D341Med (cell line): ENCODE results near the gene ARPC1B.
"Not testable (repeated sequence)": the region's sequence is repeated elsewhere in the genome, so short reads cannot be mapped to it uniquely, and the experiment has no call there.

Experiments
- DNase-seq: peaks from one replicate; pipeline ENCODE4 v3.0.0; 2012; ENCODE audit warnings: low spot score

ARPC1B gene

DNA sequence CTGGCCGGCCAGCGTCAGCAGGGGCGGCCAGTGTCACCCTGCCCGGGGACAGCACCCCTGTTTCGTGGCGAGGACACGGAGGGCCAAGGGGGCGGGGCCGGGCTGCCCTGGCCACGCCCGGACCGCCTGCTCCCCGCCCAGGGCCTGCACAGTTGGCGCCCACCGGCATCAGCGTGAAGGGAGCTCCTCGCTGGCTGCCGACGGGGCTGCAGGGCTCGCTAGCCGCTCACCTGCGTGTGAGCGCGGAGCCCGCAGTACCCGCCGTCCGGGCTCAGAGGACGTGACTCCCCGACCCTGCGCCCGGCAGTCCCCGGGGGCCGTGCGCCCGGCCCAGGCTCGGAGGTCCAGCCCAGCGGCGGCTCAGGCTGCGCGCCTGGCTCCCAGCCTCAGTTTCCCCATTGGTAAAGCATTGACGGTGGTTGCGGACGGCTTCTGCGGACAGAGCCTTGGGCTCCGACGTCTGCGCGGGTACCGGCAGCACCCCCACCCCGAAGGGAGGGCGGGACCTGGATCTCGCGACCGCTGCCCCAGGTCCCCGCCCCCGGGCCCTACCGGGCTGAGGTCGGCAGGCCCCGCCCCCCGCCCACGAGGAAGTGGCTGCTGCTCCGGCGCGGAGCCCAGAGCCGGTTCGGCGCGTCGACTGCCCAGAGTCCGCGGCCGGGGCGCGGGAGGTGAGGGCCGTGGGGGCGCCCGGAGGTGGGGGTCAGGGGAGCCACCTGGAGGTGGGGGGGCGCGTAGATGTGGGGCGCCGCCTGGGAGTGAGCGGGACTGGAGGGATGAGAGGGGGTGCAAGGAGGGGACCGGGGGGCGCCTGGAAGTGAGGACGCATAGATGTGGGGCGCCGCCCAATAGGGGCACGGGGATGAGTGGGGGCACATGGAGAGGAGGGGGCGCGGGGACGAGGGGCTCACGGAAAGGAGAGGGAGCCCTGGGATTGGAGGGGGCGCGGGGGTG, at the start of gene ARPC1B:
TSS of gene ARPC1B (plus strand) at position 620 of the 954 bp plus-strand sequence. CDS start 10,985 bp downstream, outside the sequence.
- peak; percentile 88 for DNase-seq

DNA sequence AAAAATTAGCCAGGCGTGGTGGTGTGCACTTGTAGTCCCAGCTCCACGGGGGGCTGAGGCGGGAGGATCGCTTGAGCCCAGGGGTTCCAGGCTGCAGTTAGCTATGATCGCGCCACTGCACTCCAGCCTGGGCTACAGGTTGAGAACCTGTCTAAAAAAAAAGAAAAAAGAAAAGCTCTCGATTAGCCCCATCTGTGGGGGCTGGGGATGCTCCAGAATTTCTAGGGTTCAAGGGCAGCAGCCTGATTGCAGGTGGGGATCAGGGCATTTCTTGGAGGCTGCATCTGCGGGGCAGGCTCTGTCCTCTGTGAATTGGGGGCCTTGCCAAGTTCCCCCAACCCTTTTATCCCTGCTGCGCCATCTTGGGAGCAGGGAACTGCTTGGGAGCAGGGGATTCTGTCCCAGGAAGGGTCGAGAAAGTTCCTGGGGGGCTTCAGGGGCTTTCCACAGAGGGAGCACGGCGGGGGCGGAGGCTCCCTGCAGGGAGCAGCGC, 49.5 kb upstream of the ARPC1B start:
- DNase-seq = peak; percentile 45

DNA sequence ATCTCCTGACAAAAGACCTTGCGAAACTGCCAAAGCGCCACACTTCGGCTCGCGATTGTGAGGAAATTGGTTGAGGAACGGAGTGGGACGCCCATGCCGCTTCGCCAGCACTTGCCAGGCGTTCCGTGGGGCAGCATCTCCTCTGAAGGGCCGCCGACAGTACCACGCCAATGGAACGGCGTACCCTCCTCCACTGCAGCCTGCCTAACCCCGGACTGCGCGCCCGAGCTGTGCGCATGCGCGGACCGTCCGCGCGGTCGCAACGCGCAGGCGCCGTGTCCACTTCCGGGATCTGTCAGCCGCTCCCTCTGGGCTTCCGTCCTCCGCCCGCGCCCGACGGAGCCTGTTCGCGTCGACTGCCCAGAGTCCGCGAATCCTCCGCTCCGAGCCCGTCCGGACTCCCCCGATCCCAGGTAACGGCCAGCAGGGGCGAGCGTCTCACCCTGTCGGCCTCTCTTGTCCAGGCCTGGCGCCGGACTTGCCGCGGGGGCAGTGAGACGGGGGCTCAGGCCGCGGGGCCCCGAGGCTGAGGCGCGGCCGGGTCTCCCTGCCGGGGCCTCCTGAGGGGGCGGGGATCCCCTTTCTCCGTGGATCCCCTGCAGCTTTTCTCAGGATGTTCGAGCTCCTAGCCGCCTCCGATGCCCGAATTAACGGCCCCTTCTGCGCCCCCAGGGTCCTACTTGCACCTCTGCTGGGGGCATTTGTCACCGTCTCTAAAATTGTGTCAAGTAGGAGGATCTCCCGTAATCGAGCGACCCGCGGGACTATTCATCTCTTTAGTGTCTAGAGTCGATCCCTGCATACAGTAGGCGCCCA, 48.7 kb upstream of the ARPC1B start, which contains the start of gene ARPC1A:
TSS of gene ARPC1A (plus strand) at position 307 of the 816 bp plus-strand sequence. CDS start 7,456 bp downstream, outside the sequence.
- DNase-seq = peak; percentile 99

DNA sequence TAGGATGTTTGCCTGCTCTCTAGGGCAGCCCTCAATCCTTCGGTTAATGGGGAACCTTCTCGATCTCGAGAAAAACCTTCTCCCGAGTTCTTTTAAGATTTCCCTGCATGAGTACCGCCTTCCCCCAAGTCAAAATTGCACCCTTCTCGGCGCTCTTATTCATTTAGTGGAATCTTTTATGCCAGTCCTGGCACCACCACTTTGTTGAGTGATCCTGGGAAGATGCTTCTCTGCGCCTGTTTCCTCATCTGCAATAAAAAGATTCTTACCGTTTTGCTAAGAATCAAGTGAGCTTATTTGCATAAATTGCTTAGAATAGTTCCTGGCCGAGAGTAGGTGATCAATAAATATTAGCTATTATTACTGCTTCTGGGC, 48.1 kb upstream of the ARPC1B start:
- peak; percentile 18 for DNase-seq

DNA sequence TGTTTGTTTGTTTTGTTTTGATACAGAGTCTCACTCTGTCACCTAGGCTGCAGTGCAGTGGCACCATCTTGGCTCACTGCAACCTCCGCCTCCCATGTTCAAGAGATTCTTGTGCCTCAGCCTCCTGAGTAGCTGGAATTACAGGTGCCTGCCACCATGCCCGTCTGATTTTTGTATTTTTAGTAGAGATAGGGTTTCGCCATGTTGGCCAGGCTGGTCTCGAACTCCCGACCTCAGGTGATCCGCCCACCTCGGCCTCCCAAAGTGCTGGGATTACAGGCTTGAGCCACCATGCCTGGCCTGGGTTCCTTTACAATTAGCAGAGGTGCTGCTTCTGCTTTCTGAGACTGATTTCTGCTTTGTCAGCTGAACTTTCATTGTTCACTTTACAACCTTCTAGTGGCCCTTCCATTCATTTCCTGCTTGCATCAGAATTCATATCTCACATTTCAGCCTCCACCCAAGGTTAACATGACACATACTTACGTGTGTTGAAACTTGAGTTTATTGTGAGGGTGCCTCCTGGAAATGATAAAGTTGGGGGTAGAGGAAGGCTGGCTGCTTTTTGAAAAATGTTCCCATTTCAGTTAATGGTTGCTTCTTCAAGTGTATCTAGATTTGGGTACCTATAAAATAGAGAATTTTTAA, 44.1 kb upstream of the ARPC1B start:
- not testable (repeated sequence) for DNase-seq

DNA sequence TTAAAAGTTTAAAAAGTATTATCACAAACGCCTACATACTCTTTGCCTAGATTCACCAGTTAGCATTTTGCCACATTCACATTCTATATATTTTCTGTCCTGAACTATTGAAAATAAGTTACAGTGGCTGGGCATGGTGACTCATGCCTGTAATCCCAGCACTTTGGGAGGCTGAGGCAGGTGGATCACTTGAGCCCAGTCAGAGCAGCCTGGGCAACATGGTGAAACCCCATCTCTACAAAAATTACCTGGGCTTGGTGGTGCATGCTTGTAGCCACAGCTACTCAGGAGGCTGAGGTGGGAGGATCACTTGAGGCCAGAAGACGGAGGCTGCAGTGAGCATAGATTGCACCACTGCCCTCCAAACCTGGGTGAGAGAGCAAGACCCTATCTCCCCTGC, 43.5 kb upstream of the ARPC1B start:
- DNase-seq = no peak

DNA sequence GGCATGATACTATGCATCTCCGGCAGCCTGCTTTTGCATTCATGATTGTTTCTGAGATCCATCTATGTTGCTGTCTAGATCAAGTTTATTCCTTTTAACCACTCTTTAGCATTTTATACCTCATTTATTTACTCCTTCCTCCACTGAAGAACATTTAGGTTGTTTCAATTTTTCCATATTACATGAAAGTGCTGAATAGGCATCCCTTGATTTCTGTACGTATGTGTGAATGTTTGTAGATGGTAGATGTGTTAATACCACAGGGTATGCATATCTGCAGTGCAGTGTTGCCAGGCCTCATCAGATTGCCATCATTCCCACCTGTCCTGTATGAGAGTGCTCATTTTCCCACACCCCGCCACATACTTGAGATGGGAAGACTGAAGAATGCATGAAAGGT, 34.9 kb upstream of the ARPC1B start:
- no peak for DNase-seq

DNA sequence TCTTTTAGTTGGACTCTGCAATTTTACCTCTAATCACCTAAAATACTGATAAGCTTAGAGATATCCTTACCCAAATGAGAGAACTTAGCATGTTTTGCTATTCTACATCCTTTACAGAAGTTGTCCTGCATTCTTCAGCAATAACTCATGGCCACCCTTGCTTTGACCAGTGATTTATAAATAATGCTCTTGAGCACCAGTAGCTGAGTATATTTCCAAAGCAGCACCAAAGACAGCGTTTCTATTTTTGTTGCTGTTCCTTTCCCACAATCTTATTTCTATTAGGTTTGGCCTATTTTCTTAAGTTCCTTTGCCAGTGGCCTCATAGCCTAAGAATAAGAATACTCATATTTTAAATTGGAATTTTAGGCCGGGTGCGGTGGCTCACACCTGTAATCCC, 33.9 kb upstream of the ARPC1B start:
- no peak for DNase-seq

DNA sequence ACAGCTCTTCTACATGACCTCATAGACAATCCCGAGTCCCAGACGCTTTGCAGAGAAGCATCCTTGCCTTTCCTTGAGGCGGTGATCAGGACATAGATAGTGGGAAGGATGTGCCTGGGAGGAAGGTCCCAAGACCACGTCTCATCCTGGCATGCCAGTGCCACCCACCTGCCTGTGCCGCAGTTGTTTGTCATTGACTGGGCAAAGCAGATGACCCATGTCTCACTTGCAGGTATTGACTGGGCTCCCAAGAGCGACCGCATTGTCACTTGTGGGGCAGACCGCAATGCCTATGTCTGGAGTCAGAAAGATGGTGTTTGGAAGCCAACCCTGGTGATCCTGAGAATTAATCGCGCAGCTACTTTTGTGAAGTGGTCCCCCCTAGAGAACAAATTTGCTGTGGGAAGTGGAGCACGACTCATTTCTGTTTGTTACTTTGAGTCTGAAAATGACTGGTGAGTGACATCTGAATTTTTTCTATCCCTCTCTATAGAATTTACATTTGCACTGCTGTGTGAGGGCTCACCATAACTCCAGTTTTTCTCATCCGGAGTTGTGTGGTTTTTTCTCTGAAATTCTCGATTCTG, 30.4 kb upstream of the ARPC1B start:
- DNase-seq = no peak

DNA sequence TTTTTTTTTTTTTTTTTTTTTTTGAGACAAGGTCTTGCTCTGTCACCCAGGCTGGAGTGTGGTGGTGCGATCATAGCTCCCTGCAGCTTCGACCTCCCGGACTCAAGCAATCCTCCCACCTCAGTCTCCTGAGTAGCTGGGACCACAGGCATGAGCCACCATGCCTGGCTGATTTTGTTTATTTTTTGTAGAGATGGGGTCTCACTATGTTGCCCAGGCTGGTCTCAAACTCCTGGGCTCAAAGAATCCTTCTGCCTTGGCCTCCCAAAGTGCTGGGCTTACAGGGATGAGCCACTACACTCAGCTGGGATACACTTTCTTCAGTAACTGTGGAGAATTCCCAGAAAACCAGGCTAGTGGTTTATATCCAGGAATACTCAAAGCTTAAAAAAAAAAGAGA, 23.9 kb upstream of the ARPC1B start:
- DNase-seq = not testable (repeated sequence)

DNA sequence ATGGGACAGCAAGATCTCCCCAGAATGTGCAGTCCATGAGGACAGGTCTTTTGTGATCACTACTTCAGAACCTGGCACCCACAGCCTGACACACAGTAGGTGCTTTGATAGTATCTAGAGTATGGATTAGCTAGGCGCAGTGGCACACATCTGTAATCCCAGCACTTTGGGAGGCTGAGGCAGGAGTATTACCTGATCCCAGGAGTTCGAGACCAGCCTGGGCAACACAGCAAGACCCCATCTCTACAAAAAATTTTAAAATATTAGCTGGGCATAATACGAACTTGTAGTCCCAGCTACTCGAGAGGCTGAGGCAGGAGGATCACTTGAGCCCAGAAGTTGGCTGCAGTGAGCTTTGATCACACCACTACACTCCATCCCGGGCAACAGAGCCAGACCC, 22.3 kb upstream of the ARPC1B start:
- no peak for DNase-seq

DNA sequence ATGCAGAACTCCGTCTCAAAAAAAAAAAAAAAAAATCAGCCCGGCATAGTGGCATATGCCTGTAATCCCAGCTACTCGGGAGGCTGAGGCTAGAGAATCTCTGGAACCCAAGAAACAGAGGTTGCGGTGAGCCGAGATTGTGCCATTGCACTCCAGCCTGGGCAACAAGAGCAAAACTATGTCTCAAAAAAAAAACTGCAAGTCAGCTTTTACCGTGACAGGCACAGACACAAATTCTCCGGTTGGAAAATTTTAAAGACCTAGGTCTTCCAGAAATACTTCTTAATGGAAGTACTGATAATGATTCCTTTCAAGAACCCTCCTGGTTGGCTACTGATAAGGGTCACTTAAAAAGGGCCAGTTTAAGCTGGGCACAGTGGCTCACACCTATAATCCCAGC, 19.4 kb upstream of the ARPC1B start:
- no peak for DNase-seq

DNA sequence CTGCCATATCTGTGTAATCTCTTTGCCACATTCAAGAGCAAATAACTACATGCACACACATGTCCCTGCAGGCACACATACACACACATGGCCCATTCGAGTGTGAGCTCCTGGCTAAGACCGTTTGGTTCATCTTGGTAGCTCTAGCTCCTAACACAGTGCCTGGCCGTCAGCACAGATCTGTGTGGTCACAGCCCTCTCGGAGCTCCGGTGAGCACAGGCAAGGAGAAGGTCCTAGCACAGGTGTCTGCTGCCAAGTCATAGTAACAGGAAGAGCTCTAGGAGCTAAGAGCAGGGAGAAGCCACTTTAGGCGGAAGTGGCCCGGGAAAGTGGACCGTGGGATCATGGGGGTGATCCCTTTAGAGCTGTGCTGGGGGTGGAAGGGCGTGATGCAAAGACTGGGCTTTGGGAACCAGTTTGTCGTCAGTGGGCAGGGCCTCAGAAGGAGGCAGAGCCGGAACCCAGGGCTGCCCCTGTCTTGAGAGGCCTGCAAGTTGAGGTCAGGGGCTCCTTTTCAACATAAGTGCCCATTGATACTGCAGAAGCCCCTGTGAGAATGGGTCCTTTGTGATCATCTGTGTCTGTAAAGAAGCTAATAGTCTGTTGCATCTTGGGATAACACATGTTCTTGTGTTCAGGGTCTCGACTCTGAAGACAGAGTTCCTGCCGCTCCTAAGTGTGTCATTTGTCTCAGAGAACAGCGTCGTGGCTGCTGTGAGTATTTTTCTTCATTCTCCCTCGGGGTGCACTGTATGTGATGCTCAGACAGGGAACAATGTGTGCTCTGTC, 16.6 kb upstream of the ARPC1B start:
- DNase-seq = no peak

DNA sequence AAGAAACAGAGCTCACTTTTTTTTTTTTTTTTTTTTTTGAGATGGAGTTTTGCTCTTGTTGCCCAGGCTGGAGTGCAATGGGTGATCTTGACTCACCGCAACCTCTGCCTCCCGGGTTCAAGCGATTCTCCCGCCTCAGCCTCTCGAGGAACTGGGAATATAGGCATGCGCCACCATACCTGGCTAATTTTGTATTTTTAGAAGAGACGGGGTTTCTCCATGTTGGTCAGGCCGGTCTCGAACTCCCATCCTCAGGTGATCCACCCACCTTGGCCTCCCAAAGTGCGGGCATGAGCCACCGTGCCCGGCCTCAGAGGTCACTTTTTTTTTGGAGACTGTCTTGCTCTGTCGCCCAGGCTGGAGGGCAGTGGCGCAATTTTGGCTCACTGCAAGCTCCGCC, 16.0 kb upstream of the ARPC1B start:
- DNase-seq = not testable (repeated sequence)

DNA sequence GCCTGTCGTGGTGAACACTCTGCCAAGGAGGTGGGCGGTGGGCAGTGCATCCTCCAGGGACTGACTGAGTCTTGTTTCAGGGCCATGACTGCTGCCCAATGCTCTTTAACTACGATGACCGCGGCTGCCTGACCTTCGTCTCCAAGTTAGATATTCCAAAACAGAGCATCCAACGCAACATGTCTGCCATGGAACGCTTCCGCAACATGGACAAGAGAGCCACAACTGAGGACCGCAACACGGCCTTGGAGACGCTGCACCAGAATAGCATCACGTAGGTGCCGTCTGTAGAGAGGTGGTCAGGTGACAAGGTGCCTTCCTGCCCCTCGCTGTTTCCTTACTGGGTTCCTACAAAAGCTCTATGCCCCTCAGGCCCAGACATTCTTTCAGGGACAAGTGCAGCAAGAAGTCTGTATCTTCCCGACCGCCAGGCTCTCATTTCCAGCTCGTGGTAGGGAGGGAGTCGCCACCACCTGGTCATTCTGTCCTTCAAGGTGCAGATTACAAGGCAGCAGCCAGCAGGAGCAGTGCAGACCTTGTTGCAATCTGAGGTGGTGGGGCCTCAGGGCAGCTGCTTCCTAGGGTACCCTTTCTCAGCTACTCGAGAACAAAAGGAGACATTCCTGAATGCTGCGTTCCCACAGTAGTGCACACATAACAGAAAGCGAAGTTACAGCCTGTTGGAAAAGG, 14.9 kb upstream of the ARPC1B start:
- peak; percentile 21 for DNase-seq

DNA sequence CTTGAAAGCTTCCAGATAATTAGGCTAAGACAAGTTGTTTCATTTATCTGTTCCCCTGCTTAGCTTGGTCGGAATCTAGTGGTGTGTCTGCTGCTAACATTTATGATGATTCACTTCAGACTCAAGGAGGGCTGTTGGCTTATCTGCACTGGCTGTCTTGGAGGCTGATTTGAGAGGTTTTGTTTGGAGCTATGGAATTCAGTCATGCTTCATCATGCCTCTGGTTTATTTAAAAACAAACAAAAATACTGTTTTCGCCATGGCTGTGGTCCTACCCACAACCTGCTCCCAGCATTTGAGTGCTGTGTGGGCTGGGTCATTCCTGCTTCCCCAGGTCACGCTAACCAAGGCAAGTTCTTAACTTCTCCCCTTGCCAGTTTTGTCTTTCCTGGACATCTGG, 11.7 kb upstream of the ARPC1B start:
- DNase-seq = no peak

DNA sequence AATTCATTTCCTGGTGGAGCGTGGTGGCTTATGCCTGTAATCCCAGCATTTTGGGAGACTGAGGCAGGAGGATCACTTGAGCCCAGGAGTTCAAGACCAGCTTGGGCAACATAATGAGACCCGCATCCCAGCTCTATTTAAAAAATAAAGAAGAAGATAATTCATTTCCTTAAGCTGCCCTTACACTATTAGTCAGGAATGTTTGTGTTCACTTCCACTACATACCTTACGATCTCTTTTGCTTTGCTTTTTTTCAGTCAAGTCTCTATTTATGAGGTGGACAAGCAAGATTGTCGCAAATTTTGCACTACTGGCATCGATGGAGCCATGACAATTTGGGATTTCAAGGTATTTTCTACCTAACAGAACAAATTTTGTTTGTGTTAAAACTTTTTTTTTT, 11.2 kb upstream of the ARPC1B start:
- DNase-seq = no peak

DNA sequence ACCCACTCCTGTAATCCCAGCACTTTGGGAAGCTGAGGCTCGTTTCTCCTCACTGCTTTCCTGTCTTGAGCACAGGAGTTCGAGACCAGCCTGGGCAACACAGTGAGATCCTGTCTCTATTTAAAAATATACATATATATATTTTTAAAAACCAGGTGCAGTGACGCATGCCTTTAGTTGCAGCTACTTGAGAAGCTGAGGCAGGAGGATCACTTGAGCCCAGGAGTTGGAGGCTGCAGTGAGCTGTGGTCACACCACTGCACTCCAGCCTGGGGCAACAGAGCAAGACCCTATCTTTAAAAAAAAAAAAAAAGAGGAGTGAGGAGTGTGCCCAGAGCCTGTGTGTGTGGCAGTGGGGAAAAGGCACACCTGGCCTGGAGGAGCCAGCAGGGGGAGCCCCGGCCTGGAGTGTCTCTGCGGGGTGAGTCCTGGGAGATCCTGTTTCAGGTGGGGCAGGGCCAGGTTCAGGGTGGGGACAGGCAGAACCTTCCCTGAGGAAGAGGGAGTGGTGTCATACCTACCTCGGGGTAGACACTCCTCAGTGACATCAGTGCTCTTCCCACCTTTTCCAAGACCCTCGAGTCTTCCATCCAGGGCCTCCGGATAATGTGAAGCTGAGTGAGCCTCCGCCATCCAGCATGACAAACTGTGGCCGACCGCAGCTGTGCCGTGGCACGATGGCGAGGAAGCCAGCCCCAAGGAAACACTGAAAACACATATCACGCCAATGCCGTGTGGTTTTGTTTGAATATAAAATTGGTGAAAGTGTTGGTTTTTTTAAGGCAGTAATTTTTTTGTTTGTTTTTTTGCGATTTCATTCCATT, 9.0 kb upstream of the ARPC1B start:
- peak; percentile 84 for DNase-seq

DNA sequence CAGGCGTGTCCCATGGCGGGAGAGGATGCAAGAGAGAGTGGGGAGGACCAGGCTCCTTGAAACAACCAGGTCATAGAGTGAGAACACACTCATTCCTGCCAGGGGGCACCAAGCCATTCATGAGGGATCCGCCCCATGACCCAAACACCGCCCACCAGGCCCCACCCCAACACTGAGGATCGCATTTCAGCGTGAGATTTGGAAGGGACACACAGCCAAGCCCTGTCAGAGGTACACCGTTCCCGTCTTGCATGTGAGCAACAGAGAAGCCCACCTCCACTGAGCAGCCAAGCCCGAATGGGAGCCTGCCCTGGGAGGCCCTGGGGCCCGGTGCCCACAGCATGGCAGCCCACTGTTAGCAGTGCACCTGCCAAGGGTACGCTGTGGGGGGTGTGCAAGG, 7.9 kb upstream of the ARPC1B start:
- peak; percentile 28 for DNase-seq
